ENCODE results near the gene PTH2R.

PTH2R gene

GRCh38 chr2:208490492-208490891 is 83.9 kb downstream of the PTH2R start:
- no peak for TF ChIP-seq CTCF (IDR thresholded peaks at IDR 0.05; ENCODE audit: insufficient read depth, low read length, missing control alignments)
- ChIA-PET CTCF (no interaction called here), POLR2A (no interaction called here)
- DNase-seq (ENCODE audit: low read depth, low spot score) = no peak
- H3K4me3 ChIP-seq (ENCODE audit: low read depth, low read length) = no peak overlapping the region

- H3K4me3 ChIP-seq (ENCODE audit: low read depth, low read length) = no peak overlapping the region
- DNase-seq (ENCODE audit: low read depth, low spot score) = no peak
- POLR2A ChIA-PET = no interaction called here
- CTCF ChIA-PET = no interaction called here
- TF ChIP-seq CTCF (IDR thresholded peaks at IDR 0.05; ENCODE audit: insufficient read depth, low read length, missing control alignments) = no peak
These were observed 85.0 kb downstream of the PTH2R start for GRCh38 chr2:208491641-208492040.

DNA sequence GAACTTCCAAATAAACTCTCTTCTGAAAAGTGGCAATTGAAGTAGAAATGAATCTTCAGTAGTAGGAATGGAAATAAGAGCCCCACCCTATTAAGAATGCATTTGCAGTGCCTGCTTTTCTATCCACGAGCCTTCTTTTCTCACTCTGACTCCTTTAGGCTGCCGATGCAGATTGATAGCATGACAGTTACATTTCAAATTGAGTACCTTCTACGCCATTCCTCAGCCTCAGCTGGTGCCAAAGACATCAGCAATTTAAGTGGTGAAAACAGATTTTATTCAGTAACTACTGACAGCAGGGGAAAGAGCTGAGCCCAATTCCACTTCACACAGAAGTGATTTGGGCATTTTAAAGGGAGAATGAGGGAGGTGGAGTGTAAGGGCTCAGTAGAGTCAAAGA is 85.5 kb downstream of the PTH2R start:
- no peak for DNase-seq (ENCODE audit: low read depth, low spot score)
- no peak for TF ChIP-seq CTCF (IDR thresholded peaks at IDR 0.05; ENCODE audit: insufficient read depth, low read length, missing control alignments)
- ChIA-PET POLR2A (no interaction called here), CTCF (no interaction called here)
- no peak overlapping the region for H3K4me3 ChIP-seq (ENCODE audit: low read depth, low read length)

GRCh38 chr2:208493186-208493585 is 86.6 kb downstream of the PTH2R start:
- POLR2A ChIA-PET = no interaction called here
- CTCF ChIA-PET = no interaction called here
- no peak for DNase-seq (ENCODE audit: low read depth, low spot score)
- TF ChIP-seq CTCF (IDR thresholded peaks at IDR 0.05; ENCODE audit: insufficient read depth, low read length, missing control alignments) = no peak
- H3K4me3 ChIP-seq (ENCODE audit: low read depth, low read length) = no peak overlapping the region

GRCh38 chr2:208496129-208496528 is 89.5 kb downstream of the PTH2R start:
- no peak overlapping the region for H3K4me3 ChIP-seq (ENCODE audit: low read depth, low read length)
- no peak for DNase-seq (ENCODE audit: low read depth, low spot score)
- ChIA-PET CTCF (no interaction called here), POLR2A (no interaction called here)
- TF ChIP-seq CTCF (IDR thresholded peaks at IDR 0.05; ENCODE audit: insufficient read depth, low read length, missing control alignments) = no peak

- CTCF ChIA-PET = no interaction called here
- no peak for DNase-seq (ENCODE audit: low read depth, low spot score)
- no peak for TF ChIP-seq CTCF (IDR thresholded peaks at IDR 0.05; ENCODE audit: insufficient read depth, low read length, missing control alignments)
- POLR2A ChIA-PET = no interaction called here
- no peak overlapping the region for H3K4me3 ChIP-seq (ENCODE audit: low read depth, low read length)
These were observed 94.6 kb downstream of the PTH2R start for GRCh38 chr2:208501206-208501605.

All from AG04449 (cell line).